ENCODE results near the gene CCDC51. TPM values are rescaled to one million over a fixed set of nuclear protein-coding genes. Genes with fewer than 3 reads are reported as not detected.
A peak's percentile ranks its signal among the peaks of the same experiment; 100 is the strongest.

CCDC51 gene
- total and polyA plus RNA-seq, 2 donors from 2014 or later, result 13.8 to 32.8 TPM

DNA sequence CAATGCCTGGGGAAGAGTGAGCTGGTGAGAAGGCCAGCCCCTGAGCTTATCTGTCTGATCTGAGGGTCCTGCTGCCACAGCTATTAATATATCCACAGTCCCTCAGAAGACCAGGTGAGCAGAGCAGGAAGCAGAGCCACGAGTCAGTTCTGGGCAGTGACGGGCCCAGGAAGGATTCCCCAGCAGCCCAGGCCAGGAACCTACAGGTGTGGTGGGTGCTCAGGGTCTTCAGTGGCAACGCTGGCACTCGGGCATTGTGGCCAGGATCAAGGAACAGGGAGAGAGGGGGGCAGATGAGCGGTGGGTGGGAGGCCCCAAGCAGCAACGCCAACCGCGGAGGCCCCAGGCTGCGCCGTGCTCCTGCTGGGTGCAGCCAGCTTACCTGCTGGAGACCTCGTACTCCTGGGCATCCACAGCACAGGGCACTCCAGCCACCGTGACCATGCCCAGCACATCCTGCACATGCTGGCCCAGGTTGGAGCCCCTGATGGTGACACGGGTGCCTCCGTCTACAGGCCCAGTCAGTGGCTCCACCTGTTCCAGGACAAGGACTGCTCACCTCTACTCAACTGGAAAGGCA lies 22.3 kb downstream of the CCDC51 start:
- no peak overlapping the region for H3K4me3 ChIP-seq (ENCODE audit: low read length in 3 of 3)
- no peak overlapping the region for H3K9ac ChIP-seq (ENCODE audit: low read length in 3 of 3)
- DNase-seq, result peak in 1 of 5 donors; percentile 64
- no peaks in the 10 kb centered on the region for H3K27me3 ChIP-seq (ENCODE audit: control insufficient read depth, insufficient read depth, low read length)
- peaks cover 6 to 73% (median 43%) of the 10 kb centered on the region in 3 donors for H3K36me3 ChIP-seq (ENCODE audit: control insufficient read depth in 2 of 3, insufficient read depth in 3 of 3, low read length in 3 of 3)
- H3K4me1 ChIP-seq (ENCODE audit: control insufficient read depth in 2 of 3, insufficient read depth in 2 of 3, low read depth in 1 of 3, low read length in 3 of 3), result peaks cover 0 to 7% (median 0%) of the 10 kb centered on the region in 3 donors
- FAIRE-seq, result no peak
- H3K27ac ChIP-seq (ENCODE audit: low read depth in 2 of 2, low read length in 2 of 2), result no peak overlapping the region
- intact Hi-C loops (cut with DNase I), result no loop called here
- TF ChIP-seq, protein P1, sequence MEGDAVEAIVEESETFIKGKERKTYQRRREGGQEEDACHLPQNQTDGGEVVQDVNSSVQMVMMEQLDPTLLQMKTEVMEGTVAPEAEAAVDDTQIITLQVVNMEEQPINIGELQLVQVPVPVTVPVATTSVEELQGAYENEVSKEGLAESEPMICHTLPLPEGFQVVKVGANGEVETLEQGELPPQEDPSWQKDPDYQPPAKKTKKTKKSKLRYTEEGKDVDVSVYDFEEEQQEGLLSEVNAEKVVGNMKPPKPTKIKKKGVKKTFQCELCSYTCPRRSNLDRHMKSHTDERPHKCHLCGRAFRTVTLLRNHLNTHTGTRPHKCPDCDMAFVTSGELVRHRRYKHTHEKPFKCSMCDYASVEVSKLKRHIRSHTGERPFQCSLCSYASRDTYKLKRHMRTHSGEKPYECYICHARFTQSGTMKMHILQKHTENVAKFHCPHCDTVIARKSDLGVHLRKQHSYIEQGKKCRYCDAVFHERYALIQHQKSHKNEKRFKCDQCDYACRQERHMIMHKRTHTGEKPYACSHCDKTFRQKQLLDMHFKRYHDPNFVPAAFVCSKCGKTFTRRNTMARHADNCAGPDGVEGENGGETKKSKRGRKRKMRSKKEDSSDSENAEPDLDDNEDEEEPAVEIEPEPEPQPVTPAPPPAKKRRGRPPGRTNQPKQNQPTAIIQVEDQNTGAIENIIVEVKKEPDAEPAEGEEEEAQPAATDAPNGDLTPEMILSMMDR (IDR thresholded peaks at IDR 0.05; ENCODE audit: borderline replicate concordance, extremely low read depth, insufficient read depth), result no peak
- H3K9me3 ChIP-seq (ENCODE audit: control insufficient read depth in 2 of 3, insufficient read depth in 1 of 3, low read length in 3 of 3), result no peaks in the 10 kb centered on the region

- peaks cover 0 to 1% (median 0%) of the 10 kb centered on the region in 3 donors for H3K4me1 ChIP-seq (ENCODE audit: control insufficient read depth in 2 of 3, insufficient read depth in 2 of 3, low read depth in 1 of 3, low read length in 3 of 3)
- H3K27ac ChIP-seq (ENCODE audit: low read depth in 2 of 2, low read length in 2 of 2), result no peak overlapping the region
- no peaks in the 10 kb centered on the region for H3K27me3 ChIP-seq (ENCODE audit: control insufficient read depth, insufficient read depth, low read length)
- intact Hi-C loops (cut with DNase I), result no loop called here
- no peak overlapping the region for H3K4me3 ChIP-seq (ENCODE audit: low read length in 3 of 3)
- no peaks in the 10 kb centered on the region for H3K9me3 ChIP-seq (ENCODE audit: control insufficient read depth in 2 of 3, insufficient read depth in 1 of 3, low read length in 3 of 3)
- no peak overlapping the region for H3K9ac ChIP-seq (ENCODE audit: low read length in 3 of 3)
- FAIRE-seq, result no peak
- peaks cover 6 to 78% (median 50%) of the 10 kb centered on the region in 3 donors for H3K36me3 ChIP-seq (ENCODE audit: control insufficient read depth in 2 of 3, insufficient read depth in 3 of 3, low read length in 3 of 3)
- no peak for DNase-seq
- TF ChIP-seq, protein P1 (IDR thresholded peaks at IDR 0.05; ENCODE audit: borderline replicate concordance, extremely low read depth, insufficient read depth), result no peak
Observed at GRCh38 chr3:48416546-48416945, 23.4 kb downstream of the CCDC51 start.

DNA sequence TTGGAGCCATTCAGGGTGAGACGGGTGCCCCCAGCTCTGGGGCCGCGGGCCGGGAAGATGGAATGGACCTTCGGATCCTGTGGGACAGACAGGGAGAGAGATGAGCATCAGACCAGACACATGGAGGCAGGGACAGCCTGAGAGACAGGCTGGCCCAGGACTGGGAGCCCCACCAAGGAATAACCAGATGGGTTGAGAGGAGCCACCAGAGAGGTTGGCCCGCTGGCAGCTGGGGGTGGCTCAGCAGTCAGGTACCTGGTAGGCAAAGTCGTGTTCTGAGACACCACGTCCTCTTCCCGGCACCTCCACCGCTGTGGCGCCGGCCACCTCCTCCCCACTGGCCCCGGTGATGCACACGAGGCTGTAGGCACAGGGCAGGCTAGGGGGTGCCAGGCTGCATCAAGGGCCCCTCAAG lies 23.8 kb downstream of the CCDC51 start:
- peaks cover 6 to 80% (median 49%) of the 10 kb centered on the region in 3 donors for H3K36me3 ChIP-seq (ENCODE audit: control insufficient read depth in 2 of 3, insufficient read depth in 3 of 3, low read length in 3 of 3)
- peak in 1 of 5 donors; percentile 68 for DNase-seq

More for the DNA sequence above, 23.8 kb downstream of the CCDC51 start:
- intact Hi-C loops (cut with DNase I), result no loop called here
- no peak for FAIRE-seq
- TF ChIP-seq, protein P1 (IDR thresholded peaks at IDR 0.05; ENCODE audit: borderline replicate concordance, extremely low read depth, insufficient read depth), result no peak
- no peaks in the 10 kb centered on the region for H3K27me3 ChIP-seq (ENCODE audit: control insufficient read depth, insufficient read depth, low read length)
- H3K4me1 ChIP-seq (ENCODE audit: control insufficient read depth in 2 of 3, insufficient read depth in 2 of 3, low read depth in 1 of 3, low read length in 3 of 3), result no peaks in the 10 kb centered on the region
- H3K27ac ChIP-seq (ENCODE audit: low read depth in 2 of 2, low read length in 2 of 2), result no peak overlapping the region
- H3K4me3 ChIP-seq (ENCODE audit: low read length in 3 of 3), result no peak overlapping the region
- H3K9ac ChIP-seq (ENCODE audit: low read length in 3 of 3), result no peak overlapping the region
- no peaks in the 10 kb centered on the region for H3K9me3 ChIP-seq (ENCODE audit: control insufficient read depth in 2 of 3, insufficient read depth in 1 of 3, low read length in 3 of 3)
